ENCODE measurements around the gene SMIM8. TPM values are rescaled to one million over a fixed set of nuclear protein-coding genes. Genes with fewer than 3 reads are reported as not detected.

SMIM8 gene
- total and polyA plus RNA-seq, 2 of the 4 experiments (the other 2 are of a cell fraction): 2.7 to 3.6 TPM

- H3K4ac ChIP-seq (ENCODE audit: low read depth, low read length): no peak overlapping the region
- no peak overlapping the region for H3K9ac ChIP-seq (ENCODE audit: low read depth, low read length)
- CTCF ChIA-PET: interaction anchor here (0.6 kb wide), 1 partner anchor 31 kb away, joined by 3 read pairs; no protein-coding TSS in a partner anchor
- no peaks in the 10 kb centered on the region for H3K36me3 ChIP-seq (ENCODE audit: control insufficient read depth, insufficient read depth, low read length)
- in situ Hi-C loops (cut with MboI; ENCODE audit: low sequenced_read_pairs) (no loop called here), dilution Hi-C loops (cut with HindIII; ENCODE audit: low sequenced_read_pairs, unreplicated experiment) (no loop called here), intact Hi-C loops (cut with micrococcal nuclease) (no loop called here)
- H2AK5ac ChIP-seq (ENCODE audit: low read depth, low read length): no peak overlapping the region
- H2AFZ ChIP-seq (replicated peaks; ENCODE audit: low read length, poor library complexity): no peak overlapping the region
- H4K91ac ChIP-seq (ENCODE audit: insufficient read depth, low read depth, low read length): no peak overlapping the region
- no peak overlapping the region for H3K27ac ChIP-seq (ENCODE audit: insufficient read depth, low read length)
- no peaks in the 10 kb centered on the region for H3K27me3 ChIP-seq (ENCODE audit: control insufficient read depth, insufficient read depth, low read length)
- no peaks in the 10 kb centered on the region for H3K9me3 ChIP-seq (ENCODE audit: control insufficient read depth, insufficient read depth, low read length)
- POLR2A ChIA-PET (ENCODE audit: unreplicated experiment): no interaction called here
- H4K20me1 ChIP-seq (ENCODE audit: insufficient read depth, low read length): no peaks in the 10 kb centered on the region
- no peak overlapping the region for H2BK20ac ChIP-seq (ENCODE audit: low read depth, low read length)
- H3K14ac ChIP-seq (replicated peaks; ENCODE audit: low read depth, low read length): no peak overlapping the region
- H2AK9ac ChIP-seq (replicated peaks; ENCODE audit: low read depth, low read length, poor library complexity): no peak overlapping the region
- H3K4me1 ChIP-seq (ENCODE audit: control insufficient read depth, insufficient read depth, low read length): peaks cover 2% of the 10 kb centered on the region; the same call in 1 of the 2 replicates
- no peak overlapping the region for H3K18ac ChIP-seq (ENCODE audit: low read depth, low read length)
- ATAC-seq (ENCODE audit: low read depth) (no peak), DNase-seq (no peak)
- no peak overlapping the region for H3K23ac ChIP-seq (ENCODE audit: low read depth, low read length)
- 100% methylated on average over 1 of the region's 4 CpGs; no CpG with 5 or more reads in 1 of the 2 experiments for WGBS, 2 experiments (ENCODE audit: extremely low coverage in 2 of 2, insufficient read length in 1 of 2)
- H4K8ac ChIP-seq (ENCODE audit: low read depth in 2 of 2, low read length in 2 of 2): no peak overlapping the region
- TF ChIP-seq MAFK (IDR thresholded peaks at IDR 0.05; ENCODE audit: low read depth, low read length) (no peak), USF2 (IDR thresholded peaks at IDR 0.05; ENCODE audit: low read depth, low read length) (no peak)
- no peaks in the 10 kb centered on the region; the same call in 1 of the 2 replicates for H3K9me1 ChIP-seq (ENCODE audit: insufficient read depth, low read length)
- H2BK15ac ChIP-seq (ENCODE audit: low read depth, low read length): no peak overlapping the region
- BruUV-seq (replicated peaks): no TSS peak
- H3K79me1 ChIP-seq (ENCODE audit: low read depth in 1 of 2, low read length in 2 of 2): no peaks in the 10 kb centered on the region
- H3K56ac ChIP-seq (ENCODE audit: extremely low read depth, insufficient read depth, low read length): no peak overlapping the region
- H2BK5ac ChIP-seq (ENCODE audit: low read depth, low read length, poor library complexity, severe bottlenecking): no peak overlapping the region
- H2BK120ac ChIP-seq (ENCODE audit: low read depth, low read length): no peak overlapping the region
- H4K5ac ChIP-seq (ENCODE audit: low read depth, low read length): no peak overlapping the region
- no peak overlapping the region for H3K4me2 ChIP-seq (ENCODE audit: low read depth, low read length)
- H3K4me3 ChIP-seq (ENCODE audit: insufficient read depth, low read depth, low read length): no peak overlapping the region
Observed at GRCh38 chr6:87356181-87356580, 33.8 kb downstream of the SMIM8 start.

Measured in IMR-90 (cell line).